Keratinocyte (primary cell): Measurements from ENCODE around the gene RPS18. TPM values are rescaled to one million over a fixed set of nuclear protein-coding genes. Genes with fewer than 3 reads are reported as not detected.

Source experiments
- DNase-seq: peaks from one replicate; pipeline ENCODE4 v3.0.0-alpha.2; 2011; ENCODE audit warnings: low read depth, missing footprints, low spot score
- FAIRE-seq: peaks from 2 replicates; lab custom pipeline; 2011; peaks lifted over from hg19 to GRCh38; lab: Jason Lieb, UNC
- H2AFZ ChIP-seq: 2 replicates; pipeline ENCODE4 v1.6.0; 2012; ENCODE audit warnings: low read length, control low read depth, inconsistent platforms; ENCODE audit not compliant: control insufficient read depth
- H3K27ac ChIP-seq: 2 replicates; pipeline ENCODE4 v1.5.1; 2011; ENCODE audit warnings: low read length; ENCODE audit not compliant: control insufficient read depth, insufficient read depth
- H3K27me3 ChIP-seq: 3 replicates; pipeline ENCODE4 v1.6.0; 2011; ENCODE audit warnings: low read length; ENCODE audit not compliant: control insufficient read depth, insufficient read depth; ENCODE audit errors: extremely low read depth
- H3K36me3 ChIP-seq, 2 experiments: 2 replicates in 1 of 2; 3 replicates in 1 of 2; pipeline ENCODE4 v1.5.1; 2011; ENCODE audit warnings: low read length in 2 of 2, mild to moderate bottlenecking in 1 of 2; ENCODE audit not compliant: control insufficient read depth in 2 of 2, insufficient read depth in 2 of 2; ENCODE audit errors: extremely low read depth in 1 of 2
- H3K4me1 ChIP-seq: 3 replicates; pipeline ENCODE4 v1.5.1; 2011; ENCODE audit warnings: low read length; ENCODE audit not compliant: control insufficient read depth, insufficient read depth; ENCODE audit errors: extremely low read depth
- H3K4me2 ChIP-seq: 3 replicates; pipeline ENCODE4 v1.6.0; 2011; ENCODE audit warnings: low read depth, low read length; ENCODE audit not compliant: control insufficient read depth, insufficient read depth; ENCODE audit errors: extremely low read depth
- H3K4me3 ChIP-seq, 3 experiments: fragments of 200-600 bp in 1 of 3; sonication (generic) in 1 of 3; 2 replicates in 2 of 3; 3 replicates in 1 of 3; pipeline ENCODE4 v1.5.1; 2011 to 2016; ENCODE audit warnings: low read length in 3 of 3, mild to moderate bottlenecking in 3 of 3, control low read depth in 2 of 3, inconsistent platforms in 1 of 3, low read depth in 1 of 3, mixed read lengths in 1 of 3, mixed run types in 1 of 3, moderate library complexity in 1 of 3; ENCODE audit not compliant: control insufficient read depth in 2 of 3, insufficient read depth in 2 of 3; ENCODE audit errors: extremely low read depth in 1 of 3
- H3K79me2 ChIP-seq: 2 replicates; pipeline ENCODE4 v1.6.0; 2012; ENCODE audit warnings: low read length; ENCODE audit not compliant: control insufficient read depth, insufficient read depth
- H3K9ac ChIP-seq: 3 replicates; pipeline ENCODE4 v1.6.0; 2011; ENCODE audit warnings: low read length; ENCODE audit not compliant: control insufficient read depth, insufficient read depth; ENCODE audit errors: extremely low read depth
- H3K9me1 ChIP-seq: 3 replicates; pipeline ENCODE4 v1.6.0; 2011; ENCODE audit warnings: low read length; ENCODE audit not compliant: control insufficient read depth, insufficient read depth; ENCODE audit errors: extremely low read depth
- H3K9me3 ChIP-seq: 2 replicates; pipeline ENCODE4 v1.5.1; 2012; ENCODE audit warnings: low read depth, low read length; ENCODE audit not compliant: control insufficient read depth
- H4K20me1 ChIP-seq: 3 replicates; pipeline ENCODE4 v1.6.0; 2011; ENCODE audit warnings: low read length; ENCODE audit not compliant: control insufficient read depth, insufficient read depth; ENCODE audit errors: extremely low read depth
- CTCF ChIP-seq, 3 experiments: IDR thresholded peaks in 1 of 3; conservative IDR thresholded peaks in 1 of 3; optimal IDR thresholded peaks in 1 of 3; 2 replicates in 2 of 3; 3 replicates in 1 of 3; pipeline versions ENCODE3 to v1.5.1; 2011; ENCODE audit warnings: low read length in 3 of 3, mild to moderate bottlenecking in 3 of 3, moderate library complexity in 2 of 3, control low read depth in 1 of 3, inconsistent platforms in 1 of 3; ENCODE audit not compliant: insufficient read depth in 2 of 3; ENCODE audit errors: extremely low read depth in 1 of 3
- EZH2 ChIP-seq: IDR thresholded peaks from one replicate; pipeline ENCODE4 v1.6.1; 2012; ENCODE audit warnings: inconsistent platforms, mild to moderate bottlenecking, low read length, moderate library complexity
- dilution Hi-C: fragments of 300-500 bp; cut with MboI; formaldehyde crosslinking; loops from one replicate; pipeline ENCODE4 v1.7.0; 2020; ENCODE audit warnings: low sequenced_read_pairs; ENCODE audit not compliant: extremely low pct_ligation_motif_present
- polyA plus RNA-seq, 5 experiments: library from polyadenylated mRNA; depleted of rRNA in 3 of 5; stranded (reverse) in 3 of 5; stranded (forward) in 1 of 5; unstranded in 1 of 5; fragments of >200 nt; gene quantifications; 1 replicate in 1 of 5; 2 replicates in 3 of 5; 3 replicates in 1 of 5; pipeline versions ENCODE4 v1.2.1 to v1.2.3, GENCODE V29; 2011 to 2012; ENCODE audit warnings: missing spikeins in 2 of 5, low read depth in 1 of 5, low replicate concordance in 1 of 5

RPS18 gene
- polyA plus RNA-seq, 1 donor (not counting 4 experiments of a cell fraction or from before 2014, with no cell fraction given): 6,374 TPM

GRCh38 chr6:33250731-33251130, 21.1 kb upstream of the RPS18 start:
- H3K27ac ChIP-seq: peak overlapping the region; percentile 96

GRCh38 chr6:33251395-33252012, 20.4 kb upstream of the RPS18 start:
- peaks cover 36% of the 10 kb centered on the region for H3K4me1 ChIP-seq
- no peak overlapping the region for H3K9ac ChIP-seq
- H3K4me3 ChIP-seq: no peak overlapping the region
- no peak for TF ChIP-seq EZH2
- TF ChIP-seq CTCF (optimal IDR thresholded peaks at IDR 0.05 in 1 of 3, IDR thresholded peaks at IDR 0.05 in 1 of 3, conservative IDR thresholded peaks at IDR 0.05 in 1 of 3; ENCODE audit: extremely low read depth in 1 of 3, insufficient read depth in 2 of 3, low read length in 3 of 3): no peak
- dilution Hi-C loops: no loop called here
- DNase-seq: no peak
- H2AFZ ChIP-seq: no peak overlapping the region
- no peaks in the 10 kb centered on the region for H3K79me2 ChIP-seq
- H3K9me1 ChIP-seq: no peaks in the 10 kb centered on the region
- peaks cover 0 to 14% of the 10 kb centered on the region in 2 experiments for H3K36me3 ChIP-seq
- no peaks in the 10 kb centered on the region for H3K9me3 ChIP-seq
- no peaks in the 10 kb centered on the region for H4K20me1 ChIP-seq
- no peaks in the 10 kb centered on the region for H3K27me3 ChIP-seq
- no peak for FAIRE-seq
- H3K4me2 ChIP-seq: no peak overlapping the region
- no peak overlapping the region for H3K27ac ChIP-seq

More at GRCh38 chr6:33250731-33251130, 21.1 kb upstream of the RPS18 start:
- Histone ChIP-seq H3K4me1 (peaks cover 36% of the 10 kb centered on the region), H3K9ac (no peak overlapping the region), H3K27me3 (no peaks in the 10 kb centered on the region), H4K20me1 (no peaks in the 10 kb centered on the region), H3K36me3 (peaks cover 0 to 11% of the 10 kb centered on the region in 2 experiments), H3K9me3 (no peaks in the 10 kb centered on the region), H3K4me2 (no peak overlapping the region), H3K4me3 (no peak overlapping the region), H2AFZ (no peak overlapping the region), H3K9me1 (no peaks in the 10 kb centered on the region), H3K79me2 (no peaks in the 10 kb centered on the region)
- FAIRE-seq (no peak), DNase-seq (no peak)
- TF ChIP-seq EZH2 (no peak), CTCF (optimal IDR thresholded peaks at IDR 0.05 in 1 of 3, IDR thresholded peaks at IDR 0.05 in 1 of 3, conservative IDR thresholded peaks at IDR 0.05 in 1 of 3; ENCODE audit: extremely low read depth in 1 of 3, insufficient read depth in 2 of 3, low read length in 3 of 3) (no peak)
- dilution Hi-C loops: no loop called here
